ENCODE measurements around the gene WNT11.

The WNT11 gene

DNA sequence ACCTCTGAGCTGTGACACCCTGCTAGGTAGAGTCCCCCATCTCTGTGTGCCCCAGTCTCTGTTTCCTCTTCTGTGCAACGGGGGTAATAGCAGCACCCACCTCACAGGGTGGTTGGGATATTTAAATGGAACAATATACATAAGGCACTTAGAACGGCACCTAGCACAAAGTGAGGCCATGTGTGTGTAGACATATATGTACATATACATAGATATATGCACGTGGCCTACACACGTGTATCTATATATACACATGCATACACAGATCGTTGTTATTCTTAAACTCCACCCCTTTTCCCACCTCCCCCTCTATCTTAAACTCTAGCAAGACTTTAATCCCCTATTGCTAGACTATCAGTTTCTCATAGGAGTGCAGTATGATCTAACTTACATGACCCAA lies 2.4 kb downstream of the WNT11 start (continued):
- no peak for TF ChIP-seq CSRNP3 (CRISPR knock-in tag; IDR thresholded peaks at IDR 0.05)
- TF ChIP-seq, protein P1, sequence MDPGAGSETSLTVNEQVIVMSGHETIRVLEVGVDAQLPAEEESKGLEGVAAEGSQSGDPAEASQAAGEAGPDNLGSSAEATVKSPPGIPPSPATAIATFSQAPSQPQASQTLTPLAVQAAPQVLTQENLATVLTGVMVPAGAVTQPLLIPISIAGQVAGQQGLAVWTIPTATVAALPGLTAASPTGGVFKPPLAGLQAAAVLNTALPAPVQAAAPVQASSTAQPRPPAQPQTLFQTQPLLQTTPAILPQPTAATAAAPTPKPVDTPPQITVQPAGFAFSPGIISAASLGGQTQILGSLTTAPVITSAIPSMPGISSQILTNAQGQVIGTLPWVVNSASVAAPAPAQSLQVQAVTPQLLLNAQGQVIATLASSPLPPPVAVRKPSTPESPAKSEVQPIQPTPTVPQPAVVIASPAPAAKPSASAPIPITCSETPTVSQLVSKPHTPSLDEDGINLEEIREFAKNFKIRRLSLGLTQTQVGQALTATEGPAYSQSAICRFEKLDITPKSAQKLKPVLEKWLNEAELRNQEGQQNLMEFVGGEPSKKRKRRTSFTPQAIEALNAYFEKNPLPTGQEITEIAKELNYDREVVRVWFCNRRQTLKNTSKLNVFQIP (CRISPR knock-in tag; IDR thresholded peaks at IDR 0.05; ENCODE audit: borderline replicate concordance, low read depth) = no peak
- no peak for TF ChIP-seq PPARA (CRISPR knock-in tag; IDR thresholded peaks at IDR 0.05; ENCODE audit: borderline replicate concordance)

GRCh38 chr11:76203131-76203925 lies 3.0 kb downstream of the WNT11 start:
- ATAC-seq = no peak

GRCh38 chr11:76201672-76202412 lies 4.5 kb downstream of the WNT11 start:
- TF ChIP-seq ARNTL (CRISPR knock-in tag; IDR thresholded peaks at IDR 0.05; ENCODE audit: borderline replicate concordance, low read depth) (no peak), CSDC2 (CRISPR knock-in tag; IDR thresholded peaks at IDR 0.05) (no peak), ZFP3 (CRISPR knock-in tag; IDR thresholded peaks at IDR 0.05) (no peak)
- ATAC-seq = no peak

More at GRCh38 chr11:76203131-76203925, 3.0 kb downstream of the WNT11 start:
- TF ChIP-seq ZC3H10 (CRISPR knock-in tag; IDR thresholded peaks at IDR 0.05) (no peak), CSDC2 (CRISPR knock-in tag; IDR thresholded peaks at IDR 0.05) (no peak), ESRRG (CRISPR knock-in tag; IDR thresholded peaks at IDR 0.05) (no peak), PATZ1 (CRISPR knock-in tag; IDR thresholded peaks at IDR 0.05; ENCODE audit: borderline replicate concordance) (no peak), GLIS3 (CRISPR knock-in tag; IDR thresholded peaks at IDR 0.05) (no peak), ZNF8 (CRISPR knock-in tag; IDR thresholded peaks at IDR 0.05) (no peak), ISL1 (CRISPR knock-in tag; IDR thresholded peaks at IDR 0.05) (no peak), CSRNP3 (CRISPR knock-in tag; IDR thresholded peaks at IDR 0.05) (no peak)
- TF ChIP-seq, protein P1 (CRISPR knock-in tag; IDR thresholded peaks at IDR 0.05; ENCODE audit: borderline replicate concordance, low read depth) = no peak
- TF ChIP-seq, protein P2, sequence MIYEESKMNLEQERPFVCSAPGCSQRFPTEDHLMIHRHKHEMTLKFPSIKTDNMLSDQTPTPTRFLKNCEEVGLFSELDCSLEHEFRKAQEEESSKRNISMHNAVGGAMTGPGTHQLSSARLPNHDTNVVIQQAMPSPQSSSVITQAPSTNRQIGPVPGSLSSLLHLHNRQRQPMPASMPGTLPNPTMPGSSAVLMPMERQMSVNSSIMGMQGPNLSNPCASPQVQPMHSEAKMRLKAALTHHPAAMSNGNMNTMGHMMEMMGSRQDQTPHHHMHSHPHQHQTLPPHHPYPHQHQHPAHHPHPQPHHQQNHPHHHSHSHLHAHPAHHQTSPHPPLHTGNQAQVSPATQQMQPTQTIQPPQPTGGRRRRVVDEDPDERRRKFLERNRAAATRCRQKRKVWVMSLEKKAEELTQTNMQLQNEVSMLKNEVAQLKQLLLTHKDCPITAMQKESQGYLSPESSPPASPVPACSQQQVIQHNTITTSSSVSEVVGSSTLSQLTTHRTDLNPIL (CRISPR knock-in tag; IDR thresholded peaks at IDR 0.05; ENCODE audit: low read depth) = no peak

DNA sequence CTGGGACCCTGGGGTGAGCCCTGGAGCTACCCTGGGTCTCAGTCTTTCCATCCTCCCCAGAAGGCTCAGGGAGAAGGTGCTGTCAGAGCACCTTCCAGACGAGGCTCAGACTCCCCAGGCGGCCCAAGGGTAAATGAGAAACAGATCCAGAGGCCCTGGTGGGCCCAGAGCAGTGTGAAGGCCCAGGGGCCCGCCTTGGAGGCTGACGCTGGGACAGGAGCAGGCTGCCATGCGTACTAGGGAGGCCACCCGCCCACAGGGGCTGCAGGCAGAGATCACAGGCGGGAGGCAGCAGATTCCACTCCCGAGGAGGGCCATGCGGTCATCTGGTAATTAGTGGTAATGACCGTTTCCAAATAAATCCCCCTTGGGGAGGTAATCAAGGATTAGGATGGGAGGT lies 5.2 kb downstream of the WNT11 start:
- ATAC-seq = no peak
- TF ChIP-seq ISL1 (CRISPR knock-in tag; IDR thresholded peaks at IDR 0.05) (no peak), BACH2 (CRISPR knock-in tag; IDR thresholded peaks at IDR 0.05; ENCODE audit: borderline replicate concordance) (no peak), TCF4 (CRISPR knock-in tag; IDR thresholded peaks at IDR 0.05; ENCODE audit: borderline replicate concordance) (no peak)
- TF ChIP-seq, protein P2 (CRISPR knock-in tag; IDR thresholded peaks at IDR 0.05; ENCODE audit: low read depth) = no peak

Measured in SK-N-SH treated with all-trans-retinoic acid at 6 μM for 48 hours (cell line).